ENCODE measurements around the gene CLCN3.
A peak's percentile ranks its signal among the peaks of the same experiment; 100 is the strongest.
"Not testable (repeated sequence)": the region's sequence is repeated elsewhere in the genome, so short reads cannot be mapped to it uniquely, and the experiment has no call there.

CLCN3 gene

DNA sequence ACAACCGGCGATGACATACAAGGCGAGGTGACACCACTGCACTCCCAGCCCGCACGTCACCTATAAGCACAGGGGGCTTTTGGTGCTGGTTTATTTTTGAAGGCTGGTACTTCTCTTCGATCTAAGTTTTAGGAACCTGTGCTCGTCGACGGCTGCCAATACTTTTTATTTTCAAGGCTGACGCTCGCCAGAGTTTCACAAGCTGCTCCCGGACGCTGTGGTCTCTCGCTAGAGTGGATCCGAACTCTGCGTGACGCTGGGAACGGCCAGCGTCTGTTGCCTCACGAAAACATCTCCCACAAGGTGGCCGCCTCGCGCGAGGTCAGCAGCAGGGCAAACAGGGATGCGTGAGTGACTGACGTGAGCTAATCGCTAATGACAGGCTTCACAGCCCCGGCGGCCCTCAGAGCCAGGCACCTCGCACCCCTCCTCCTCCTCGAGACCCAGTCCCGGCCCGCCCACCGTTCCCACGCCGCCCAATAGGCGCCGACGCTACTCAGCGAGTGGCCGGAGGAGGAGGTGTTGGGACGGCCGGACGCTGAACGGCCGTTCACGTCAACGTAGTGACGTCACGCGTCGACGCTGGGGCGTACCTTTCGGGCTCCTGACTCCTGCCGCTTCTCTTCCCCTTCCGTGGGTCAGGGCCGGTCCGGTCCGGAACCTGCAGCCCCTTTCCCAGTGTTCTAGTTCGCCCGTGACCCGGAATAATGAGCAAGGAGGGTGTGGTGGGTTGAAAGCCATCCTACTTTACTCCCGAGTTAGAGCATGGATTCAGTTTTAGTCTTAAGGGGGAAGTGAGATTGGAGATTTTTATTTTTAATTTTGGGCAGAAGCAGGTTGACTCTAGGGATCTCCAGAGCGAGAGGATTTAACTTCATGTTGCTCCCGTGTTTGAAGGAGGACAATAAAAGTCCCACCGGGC, at the start of gene CLCN3:
CLCN3 (plus strand) TSS at position 621 of the 922 bp plus-strand sequence. CDS start 15,351 bp downstream, outside the sequence.
- peak; percentile 64 for DNase-seq

DNA sequence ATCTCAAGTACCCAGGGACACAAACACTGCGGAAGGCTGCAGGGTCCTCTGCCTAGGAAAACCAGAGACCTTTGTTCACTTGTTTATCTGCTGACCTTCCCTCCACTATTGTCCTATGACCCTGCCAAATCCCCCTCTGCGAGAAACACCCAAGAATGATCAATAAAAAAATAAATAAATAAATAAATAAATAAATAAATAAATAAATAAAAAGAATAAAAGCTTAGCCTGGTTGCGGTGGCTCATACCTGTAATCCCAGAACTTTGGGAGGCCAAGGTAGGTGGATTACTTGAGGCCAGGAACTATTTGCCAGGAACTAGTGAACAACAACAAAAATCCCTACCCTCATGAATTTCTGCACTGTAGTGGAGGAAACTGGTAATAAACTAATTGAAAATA, 49.4 kb upstream of the CLCN3 start:
- not testable (repeated sequence) for DNase-seq

DNA sequence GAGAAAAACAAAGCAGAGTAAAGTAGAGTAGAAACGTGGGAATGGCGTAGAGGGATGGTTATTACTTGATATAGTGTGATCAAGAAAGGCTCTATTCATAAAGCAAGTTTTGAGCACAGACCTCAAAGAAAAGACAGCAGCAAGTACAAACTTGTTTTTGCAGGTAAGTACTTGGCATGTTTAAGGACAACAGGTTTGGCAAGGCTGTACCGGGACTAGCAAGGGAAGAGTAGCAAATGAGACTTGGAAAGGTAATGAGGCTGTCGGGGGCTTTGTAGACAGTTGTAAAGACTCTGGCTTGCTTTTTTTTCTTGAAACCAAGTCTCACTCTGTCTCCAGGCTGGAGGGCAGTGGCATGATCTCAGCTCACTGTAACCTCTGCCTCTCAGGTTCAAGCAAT, 48.9 kb upstream of the CLCN3 start:
- no peak for DNase-seq

DNA sequence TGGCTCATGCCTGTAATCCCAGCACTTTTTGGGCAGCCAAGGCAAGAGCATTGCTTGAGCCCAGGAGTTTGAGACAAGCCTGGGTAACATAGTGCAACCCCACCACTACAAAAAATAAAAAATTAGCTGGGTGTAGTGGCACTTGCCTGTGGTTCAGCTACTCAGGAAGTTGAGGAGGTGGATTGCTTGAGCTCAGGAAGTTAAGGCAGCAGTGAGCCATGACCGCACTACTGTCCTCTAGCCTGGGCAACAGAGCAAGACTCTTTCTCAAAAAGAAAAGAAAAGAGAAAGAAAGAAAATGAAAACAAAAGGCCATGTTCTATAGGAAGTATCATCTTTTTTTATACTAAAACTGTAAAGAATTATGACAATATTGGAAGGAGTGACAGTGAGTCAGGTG, 46.5 kb upstream of the CLCN3 start:
- DNase-seq, result no peak

DNA sequence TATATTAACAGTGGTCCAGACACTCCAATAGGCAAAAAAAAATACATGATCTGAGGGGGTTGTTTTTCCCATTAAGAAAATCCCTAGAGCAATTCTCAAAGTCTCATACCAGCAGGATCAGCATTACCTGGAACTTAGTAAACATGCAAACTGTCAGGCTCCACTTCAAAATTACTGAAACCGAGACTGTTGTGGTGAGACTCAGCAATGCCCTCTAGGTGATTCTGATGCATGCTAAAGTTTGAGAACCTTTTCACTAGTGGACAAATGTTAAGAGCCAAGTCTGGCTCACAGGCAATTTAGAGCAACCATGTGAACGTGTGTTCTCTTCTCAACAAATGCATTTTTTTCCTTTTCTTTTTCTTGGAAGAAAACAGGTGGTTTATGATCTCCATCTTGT, 38.2 kb upstream of the CLCN3 start:
- DNase-seq, result no peak

DNA sequence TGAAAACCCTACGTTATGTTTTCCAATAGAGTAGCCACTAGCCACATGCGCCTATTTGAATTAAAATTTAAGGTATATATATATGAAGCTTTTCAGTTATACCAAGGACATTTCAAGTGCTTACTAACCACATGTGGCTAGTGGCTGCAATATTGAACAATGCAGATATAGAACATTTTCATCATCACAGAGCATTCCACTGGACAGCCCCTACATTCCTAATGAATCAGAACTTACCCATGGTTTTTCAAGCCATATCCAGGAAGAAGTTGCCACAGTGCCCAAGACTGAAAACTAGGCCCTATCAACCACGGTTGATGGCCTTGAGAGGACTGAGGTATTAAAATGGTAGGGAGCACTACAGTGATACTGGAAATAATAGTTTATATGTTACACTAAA, 37.7 kb upstream of the CLCN3 start:
- DNase-seq, result no peak

DNA sequence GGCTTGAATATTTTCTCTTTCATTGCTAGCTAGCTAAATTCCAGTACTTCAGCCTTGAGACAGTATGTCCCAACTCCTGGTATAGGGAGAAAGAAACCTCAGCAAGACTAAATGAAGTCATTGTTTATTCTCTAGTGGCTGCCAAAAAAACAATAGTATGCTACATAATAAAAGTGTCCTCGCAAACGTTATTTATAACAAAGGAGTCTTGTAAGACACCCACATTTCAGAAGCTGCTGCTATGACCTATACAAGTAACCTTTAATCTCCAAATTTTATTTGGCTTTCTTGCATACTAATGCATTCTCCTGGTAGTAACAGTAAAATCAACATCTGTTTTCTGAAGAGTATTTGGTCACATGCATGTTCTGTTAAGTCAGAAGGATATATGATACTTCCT, 36.8 kb upstream of the CLCN3 start:
- DNase-seq, result no peak

DNA sequence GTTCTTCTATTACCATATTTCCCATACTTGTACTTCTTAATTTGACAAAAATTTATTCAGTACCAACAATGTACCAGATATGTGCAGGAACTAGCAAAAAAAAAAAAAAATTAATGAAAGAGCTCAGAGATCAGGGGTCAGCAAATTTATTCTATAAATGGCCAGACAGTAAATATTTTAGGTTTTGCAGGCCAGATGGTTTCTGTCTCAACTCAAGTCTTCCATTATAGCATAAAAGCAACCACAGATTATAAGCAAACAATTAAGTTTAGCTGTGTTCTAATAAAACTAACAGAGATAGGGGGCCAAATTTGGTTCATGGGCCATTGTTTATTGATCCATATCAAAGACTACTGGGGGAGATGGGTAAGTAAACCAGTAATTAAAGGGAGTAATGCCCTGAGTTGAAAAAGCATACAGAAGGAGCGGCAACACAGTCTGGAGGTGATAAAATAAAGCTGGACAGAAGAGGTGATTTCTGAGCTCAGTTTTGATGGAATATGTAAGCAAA, 27.3 kb upstream of the CLCN3 start:
- DNase-seq, result no peak

DNA sequence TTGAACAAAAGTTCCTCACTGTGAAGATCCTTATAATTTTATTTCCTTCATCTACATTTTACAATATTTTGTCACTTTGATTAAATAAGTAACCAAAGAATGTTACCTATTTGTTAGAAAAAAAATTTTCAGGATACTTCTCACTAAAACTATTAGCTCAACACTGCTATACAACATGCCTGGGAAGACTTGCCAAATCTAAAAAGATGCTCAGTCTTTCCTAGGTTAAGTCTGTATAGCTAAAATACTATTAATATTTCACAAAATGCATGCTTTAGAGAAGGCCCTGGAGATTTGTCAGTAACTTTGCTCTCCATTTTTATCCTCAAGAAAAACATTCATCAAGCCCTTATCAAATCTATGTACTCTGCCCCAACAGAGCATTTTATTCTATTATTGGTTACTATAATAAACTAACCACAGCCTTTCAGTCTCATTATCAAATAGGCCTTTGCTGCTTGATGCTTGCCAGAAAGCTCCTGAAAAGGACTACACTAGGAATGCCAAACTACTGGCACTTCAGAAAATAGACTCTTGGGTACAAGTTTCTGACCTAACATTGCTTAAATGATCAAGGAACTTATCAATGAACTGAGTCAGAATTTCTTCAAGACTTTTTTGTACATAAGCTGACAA, 25.7 kb upstream of the CLCN3 start:
- no peak for DNase-seq

DNA sequence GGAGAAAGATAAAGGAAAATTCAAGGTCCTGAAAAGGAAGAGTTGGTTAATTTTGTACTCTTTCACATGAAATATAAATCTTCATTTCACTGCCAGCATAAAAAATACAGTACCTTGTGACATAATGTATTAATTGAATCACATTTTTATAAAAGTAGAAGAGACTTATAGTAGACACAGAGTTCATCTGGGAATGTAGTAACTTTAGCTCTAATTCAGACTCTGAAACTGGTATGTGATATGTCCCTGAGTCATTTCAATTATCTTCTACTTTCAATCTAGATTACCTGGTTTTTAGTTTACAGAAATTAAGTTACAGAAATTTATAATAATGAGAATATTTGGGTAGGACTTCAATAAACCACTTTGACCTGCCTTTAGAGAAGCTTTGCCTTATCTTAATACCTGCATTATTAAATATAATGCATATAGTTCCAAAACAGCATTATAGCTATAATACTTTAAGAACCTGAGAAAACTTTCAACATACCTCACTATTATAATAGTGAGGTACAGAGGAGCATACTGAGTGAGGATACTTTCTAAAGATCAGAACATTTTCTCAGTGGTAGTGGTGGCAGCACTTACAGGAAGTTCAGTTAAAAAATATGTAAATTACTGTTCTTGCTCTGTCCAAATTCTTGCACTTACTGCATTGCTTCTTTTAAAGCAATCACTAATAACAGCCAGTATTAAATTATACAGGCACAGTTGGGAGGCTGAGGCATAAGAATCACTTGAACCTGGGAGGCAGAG, 19.2 kb upstream of the CLCN3 start:
- DNase-seq, result no peak

DNA sequence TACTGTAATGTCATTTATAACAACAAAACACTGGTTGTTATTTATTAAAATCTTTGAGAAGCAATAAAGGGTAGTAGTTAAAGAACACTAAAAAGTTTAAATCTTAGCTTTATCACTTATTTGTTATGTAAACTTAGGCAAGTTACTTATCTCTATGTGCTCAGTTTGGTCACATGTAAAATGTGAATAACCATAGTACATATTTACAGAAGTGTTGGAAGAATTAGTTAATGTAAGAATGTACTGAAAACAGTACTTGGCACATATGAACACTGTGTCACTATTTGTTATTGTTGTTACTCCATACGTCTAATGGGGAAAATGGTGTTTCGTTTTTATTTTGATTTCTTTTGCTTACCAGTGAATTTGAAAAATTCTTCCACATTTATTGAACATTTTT, 17.1 kb upstream of the CLCN3 start:
- DNase-seq, result no peak

DNA sequence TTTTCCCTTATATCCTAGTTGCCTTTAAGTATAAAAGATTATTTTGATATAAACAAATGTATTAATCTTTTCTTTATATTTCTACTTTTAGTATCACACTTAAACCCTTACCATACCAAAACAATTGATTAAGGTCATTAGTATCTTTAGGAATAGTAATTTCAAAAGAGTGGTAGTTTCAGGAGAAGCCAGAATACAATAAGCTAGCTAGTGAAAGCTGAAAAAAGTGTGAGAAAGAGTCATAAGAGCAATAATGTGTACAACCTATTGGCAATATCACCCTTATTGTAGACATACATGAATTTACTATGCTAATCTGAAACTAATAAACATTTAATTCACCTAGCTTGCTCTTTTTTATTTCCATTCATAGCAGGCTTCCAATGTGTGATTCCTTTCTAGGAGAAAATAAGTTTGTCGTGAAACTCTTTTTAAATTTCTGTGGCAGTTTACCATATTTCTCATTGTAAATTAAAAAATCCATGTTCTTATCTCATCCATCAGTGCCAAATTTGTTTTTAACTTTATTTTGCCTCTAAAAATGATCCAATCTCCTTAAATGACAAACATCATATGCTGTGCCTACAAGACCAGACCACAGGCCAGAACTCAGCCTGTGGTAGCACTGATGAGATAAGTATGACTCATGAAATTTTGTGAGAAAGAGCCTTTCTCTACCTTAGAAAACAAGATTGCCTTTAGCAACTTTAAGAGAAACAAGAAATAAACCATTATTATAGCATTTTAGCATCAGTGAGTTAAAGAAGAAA, 16.1 kb upstream of the CLCN3 start:
- DNase-seq, result no peak

DNA sequence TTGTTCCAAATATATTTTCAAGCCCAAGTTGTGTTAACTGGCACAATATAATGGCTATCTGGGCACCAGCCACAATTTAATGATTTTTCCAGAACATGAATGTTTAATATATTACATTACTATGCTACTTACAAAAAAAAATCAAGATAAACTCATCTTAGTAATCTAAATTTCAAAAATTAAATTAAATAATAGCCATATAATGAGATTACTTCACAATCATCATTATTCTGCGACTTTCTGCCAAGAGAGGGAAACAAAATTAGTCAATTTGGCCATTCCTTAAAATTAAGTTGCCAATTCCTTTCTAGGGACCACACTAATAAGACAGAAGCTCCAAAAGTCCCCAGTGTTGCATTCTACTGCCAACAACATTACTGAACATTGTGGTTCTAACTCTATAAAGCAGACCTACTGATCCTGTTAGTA, 15.5 kb upstream of the CLCN3 start:
- no peak for DNase-seq

DNA sequence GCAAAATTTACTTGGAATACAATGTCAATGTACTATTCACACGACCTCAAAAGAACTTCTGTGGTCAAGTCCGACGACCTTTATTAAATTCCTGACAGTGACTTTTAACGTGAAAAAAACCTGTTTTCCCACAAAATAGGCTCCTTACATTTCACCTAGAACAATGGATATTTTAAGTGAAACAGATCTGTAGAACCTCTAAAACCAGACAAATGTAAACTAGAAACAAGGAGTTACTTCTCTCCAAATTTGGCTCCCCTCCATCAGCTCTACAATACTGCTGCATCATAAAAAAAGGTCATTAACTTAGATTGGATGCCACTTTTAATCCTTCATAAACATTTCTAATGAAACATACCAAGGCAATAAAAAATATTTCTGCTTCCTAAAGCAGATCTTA, 9.2 kb upstream of the CLCN3 start:
- DNase-seq, result no peak

DNA sequence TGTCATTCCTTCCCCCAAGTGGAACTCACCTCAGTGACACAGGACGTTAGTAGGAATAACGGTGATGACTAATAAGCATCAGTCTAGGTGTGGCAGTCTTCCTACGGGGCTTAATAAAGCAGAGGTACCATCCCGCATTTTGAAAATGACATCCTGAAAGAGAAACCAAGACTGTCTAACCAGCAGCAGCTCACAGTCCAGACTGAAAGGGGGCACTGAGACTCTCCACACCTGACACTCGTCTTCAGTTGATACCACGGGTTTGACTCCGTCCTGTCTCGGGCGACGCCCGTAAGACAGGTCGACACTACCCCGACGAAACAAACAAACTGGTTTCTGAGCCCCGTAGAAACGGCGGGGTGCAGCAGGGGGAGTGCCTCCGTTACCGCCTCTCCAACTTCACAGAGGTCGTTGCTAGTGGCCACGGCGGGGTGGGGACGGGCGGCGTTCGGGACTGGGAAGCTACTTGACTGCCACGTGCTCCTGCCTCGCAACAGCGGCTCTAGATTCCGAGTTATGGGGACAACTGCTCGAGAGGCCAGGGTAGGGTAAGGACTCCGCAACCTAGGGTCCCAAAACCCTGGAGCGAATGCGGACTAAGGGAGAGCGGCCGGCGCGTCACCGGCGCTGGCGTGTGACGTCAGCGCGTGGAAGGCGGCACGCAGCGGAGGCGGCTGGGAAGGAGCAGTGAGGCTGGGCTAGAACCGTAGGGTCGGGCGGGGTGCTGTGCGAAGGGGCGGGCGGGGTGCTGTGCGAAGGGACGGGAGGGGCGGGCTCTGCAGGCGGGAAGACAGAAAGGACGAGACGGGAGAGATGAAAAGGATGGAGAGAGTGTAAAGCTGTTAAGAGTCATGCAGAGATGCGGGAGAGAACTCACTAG, 8.1 kb upstream of the CLCN3 start, which contains the start of gene NEK1:
NEK1 (minus strand) TSS at position 593 of the 880 bp plus-strand sequence. CDS start 9,953 bp downstream, outside the sequence.
- peak; percentile 24 for DNase-seq

DNA sequence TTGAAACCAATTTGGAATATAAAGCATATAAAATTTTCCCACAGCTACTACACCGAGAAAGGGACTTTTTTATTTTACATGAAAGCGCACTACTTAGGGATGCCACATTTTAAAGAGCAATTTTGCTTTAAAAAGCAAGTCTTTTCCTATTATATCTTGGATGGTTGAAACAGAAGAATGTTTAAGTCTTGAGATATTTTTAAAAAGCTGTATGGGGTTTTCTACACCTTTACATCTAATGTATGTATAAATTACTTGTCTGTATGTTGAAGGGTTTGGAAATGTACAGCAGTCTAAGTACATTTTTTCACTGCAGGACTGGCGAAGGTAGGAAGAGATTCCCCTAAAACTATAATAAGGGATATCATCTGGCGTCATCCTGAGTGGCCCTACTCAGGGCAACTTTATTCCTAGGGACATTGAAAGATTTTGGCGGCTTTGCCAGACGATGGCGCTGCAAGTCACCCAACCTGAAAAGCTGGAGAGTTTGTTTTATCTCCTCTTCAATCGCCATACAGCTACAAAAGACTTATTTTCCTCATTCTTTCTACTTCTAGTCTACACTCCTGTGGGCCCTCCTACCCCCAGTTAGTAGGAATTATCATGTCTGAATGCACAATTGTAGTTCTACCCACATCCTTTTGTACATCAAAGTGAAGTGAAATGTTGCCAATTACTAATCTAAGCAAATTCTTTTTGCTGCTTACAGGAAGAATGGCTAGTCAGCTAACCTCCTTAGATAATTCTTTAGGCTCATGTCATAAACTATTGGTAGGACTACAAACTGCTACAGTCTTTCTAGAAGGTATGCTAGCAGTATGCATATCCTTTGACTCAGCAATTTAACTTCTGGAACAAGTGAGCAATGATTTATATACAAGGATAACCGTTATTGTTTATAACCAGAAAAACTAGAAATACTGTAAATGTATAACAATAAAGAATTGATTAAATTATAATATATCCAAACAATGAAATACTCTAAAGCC, 7.2 kb upstream of the CLCN3 start:
- peak; percentile 12 for DNase-seq

DNA sequence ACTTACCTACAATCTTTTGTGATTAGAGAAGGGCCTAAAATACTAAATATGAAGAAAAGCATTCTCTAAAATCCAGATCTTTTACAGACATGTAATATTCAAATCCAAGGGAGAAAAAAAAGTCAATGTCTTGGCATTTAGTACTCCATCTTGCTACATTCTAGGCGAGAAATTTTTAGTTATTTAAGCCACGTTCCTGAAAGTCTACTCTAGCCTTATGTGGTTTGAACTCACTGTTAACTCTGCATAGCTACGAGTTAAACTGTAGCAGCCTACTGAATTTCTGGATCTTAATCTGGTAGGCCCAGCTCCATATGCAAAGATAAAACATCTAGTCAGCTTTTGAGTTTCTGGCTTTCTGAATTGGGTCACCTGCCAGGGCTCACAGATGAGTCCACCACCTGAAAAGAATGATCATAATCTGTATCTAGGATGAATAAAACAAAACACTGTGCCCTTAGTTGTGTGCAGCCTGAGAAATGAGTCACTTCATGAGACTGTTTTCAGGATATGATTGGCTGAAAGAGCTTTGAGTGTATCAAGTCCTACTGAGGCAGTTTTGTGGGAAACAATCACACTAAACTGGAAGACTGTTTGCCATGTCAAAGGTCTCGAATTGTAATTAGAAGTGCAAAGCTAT, 4.8 kb upstream of the CLCN3 start:
- no peak for DNase-seq

DNA sequence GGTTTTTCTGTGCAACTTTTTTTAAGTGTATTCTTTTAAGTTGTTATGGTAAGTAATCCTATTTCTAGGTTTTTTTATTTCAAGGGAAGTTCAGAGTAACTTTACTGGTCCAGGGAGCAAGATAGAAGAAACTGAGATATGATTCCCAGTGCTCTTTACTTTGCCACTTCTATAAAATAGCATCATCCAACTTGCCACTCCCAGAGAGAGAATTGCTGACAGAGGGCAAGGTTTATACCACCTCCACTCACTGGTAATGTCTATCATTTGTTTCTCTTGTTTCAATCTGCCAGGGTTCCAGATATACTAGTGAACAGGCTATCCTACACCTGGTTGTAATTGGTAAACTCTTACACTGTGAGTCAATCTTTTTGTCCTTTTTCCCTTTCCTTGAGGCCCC, 3.5 kb upstream of the CLCN3 start:
- no peak for DNase-seq

DNA sequence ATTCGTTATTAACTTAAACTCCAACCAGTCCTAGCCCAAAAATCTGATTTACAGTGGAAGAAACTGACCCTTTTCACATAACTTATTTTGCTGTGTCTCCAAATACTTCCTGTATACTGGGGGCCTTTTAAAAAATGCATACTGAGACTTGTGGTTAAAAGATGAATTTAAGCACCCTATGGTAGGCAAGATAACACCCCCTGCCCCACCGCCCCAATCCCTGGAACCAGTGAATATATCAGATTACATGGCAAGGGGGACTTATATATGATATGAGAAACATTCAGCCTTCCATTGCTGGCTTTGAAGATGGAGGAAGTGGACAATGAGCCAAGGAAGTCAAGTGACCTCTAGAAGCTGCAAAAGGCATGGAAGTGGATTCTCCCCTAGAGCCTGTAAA, 3.1 kb upstream of the CLCN3 start:
- no peak for DNase-seq

DNA sequence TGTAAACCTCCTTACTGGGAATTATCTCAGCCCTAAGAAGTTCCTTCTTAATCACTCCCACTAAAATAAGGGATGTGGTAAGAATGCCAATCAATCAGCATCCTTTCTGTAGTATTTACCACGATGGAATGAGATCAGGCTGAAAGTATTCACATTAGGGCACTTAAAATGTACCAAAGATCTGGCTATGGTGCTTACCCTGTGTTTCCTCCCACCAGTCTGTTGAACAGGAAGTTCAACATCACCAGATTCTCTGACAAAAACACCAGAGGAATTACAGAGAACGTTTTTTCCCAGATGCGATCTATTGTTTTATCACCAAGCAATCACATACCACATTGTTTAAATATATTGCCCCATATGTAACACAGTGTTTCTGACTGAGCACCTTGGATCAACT, 2.1 kb upstream of the CLCN3 start:
- no peak for DNase-seq
